Naive B cell (primary cell): ENCODE measurements around the gene NCK2. TPM values are rescaled to one million over a fixed set of nuclear protein-coding genes. Genes with fewer than 3 reads are reported as not detected.
A peak's percentile ranks its signal among the peaks of the same experiment; 100 is the strongest.
"Not testable (repeated sequence)": the region's sequence is repeated elsewhere in the genome, so short reads cannot be mapped to it uniquely, and the experiment has no call there.

Source experiments
- ATAC-seq, 2 donors: fragments of 150-1000 bp; cut with Tn5 transposase; 2 replicates each; pipeline ENCODE4 v1.10.0; 2021; ENCODE audit warnings: low read depth in 2 of 2, mild to moderate bottlenecking in 2 of 2, moderate library complexity in 2 of 2
- DNase-seq: peaks from one replicate; pipeline ENCODE4 v3.0.0; 2022
- H3K27ac Mint-ChIP-seq, 6 donors: one replicate each; pipeline ENCODE4 v1.8.0; 2020 to 2022; ENCODE audit warnings: mild to moderate bottlenecking in 6 of 6, mixed read lengths in 6 of 6, moderate library complexity in 5 of 6, inconsistent platforms in 2 of 6
- H3K27me3 Mint-ChIP-seq, 3 donors: one replicate each; pipeline ENCODE4 v1.8.0; 2021 to 2022; ENCODE audit warnings: mixed read lengths in 3 of 3, mild to moderate bottlenecking in 1 of 3
- H3K36me3 Mint-ChIP-seq, 2 donors: one replicate each; pipeline ENCODE4 v1.8.0; 2020 to 2022; ENCODE audit warnings: mixed read lengths in 2 of 2, inconsistent platforms in 1 of 2, mild to moderate bottlenecking in 1 of 2
- H3K4me1 Mint-ChIP-seq, 3 donors: one replicate each; pipeline ENCODE4 v1.8.0; 2020 to 2022; ENCODE audit warnings: mixed read lengths in 3 of 3, inconsistent platforms in 1 of 3, mild to moderate bottlenecking in 1 of 3, moderate library complexity in 1 of 3
- H3K4me3 Mint-ChIP-seq, 8 donors: one replicate each; pipeline ENCODE4 v1.8.0; 2020 to 2022; ENCODE audit warnings: mild to moderate bottlenecking in 8 of 8, mixed read lengths in 8 of 8, moderate library complexity in 8 of 8, inconsistent platforms in 2 of 8
- H3K9me3 Mint-ChIP-seq, 7 donors: one replicate each; pipeline ENCODE4 v1.8.0; 2020 to 2022; ENCODE audit warnings: mixed read lengths in 7 of 7, mild to moderate bottlenecking in 5 of 7, inconsistent platforms in 2 of 7, moderate library complexity in 1 of 7
- polyA plus RNA-seq, 6 donors: library from polyadenylated mRNA; unstranded; fragments of 300-500 nt; fragmentation: Illumina TruSeq; gene quantifications; one replicate each; pipeline ENCODE4 v1.2.3, GENCODE V29; 2021; ENCODE audit warnings: low read depth in 6 of 6

The NCK2 gene
- polyA plus RNA-seq, 6 donors from 2014 or later = 70.7 to 108 (median 76.7) TPM

DNA sequence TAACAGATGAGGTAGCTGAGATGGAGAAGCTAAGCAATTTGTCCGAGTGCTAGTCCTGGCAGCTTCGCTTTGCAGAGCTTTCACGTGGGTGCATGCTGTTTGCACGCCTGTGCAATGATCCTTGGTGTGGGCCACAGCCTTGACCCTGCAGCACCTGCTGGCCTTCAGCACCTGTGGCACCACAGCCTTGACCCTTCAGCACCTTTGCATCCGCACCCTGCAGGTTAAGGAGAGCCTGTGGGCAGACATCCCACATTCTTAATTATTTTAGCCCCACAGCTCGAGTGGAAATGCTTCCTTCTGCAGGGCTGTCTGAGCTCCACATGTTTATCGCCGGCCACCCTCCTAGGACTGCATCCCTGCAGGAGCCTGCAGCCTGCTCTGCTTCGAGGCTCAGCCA, 19.3 kb downstream of the NCK2 start:
- peak overlapping the region in 3 of 8 donors; percentile 30 to 73 (median 52) for H3K4me3 Mint-ChIP-seq
- H3K36me3 Mint-ChIP-seq = peaks cover 6 to 16% of the 10 kb centered on the region in 2 donors
- DNase-seq = no peak
- ATAC-seq = no peak
- H3K9me3 Mint-ChIP-seq = peaks cover 0 to 4% (median 0%) of the 10 kb centered on the region in 7 donors
- H3K27ac Mint-ChIP-seq = peak overlapping the region in 1 of 6 donors; percentile 26
- H3K27me3 Mint-ChIP-seq = no peaks in the 10 kb centered on the region
- peaks cover 60 to 96% (median 89%) of the 10 kb centered on the region in 3 donors for H3K4me1 Mint-ChIP-seq

- Mint-ChIP-seq H3K27ac (peak overlapping the region in 4 of 6 donors; percentile 87 to 95 (median 90)), H3K9me3 (peaks cover 0 to 4% (median 0%) of the 10 kb centered on the region in 7 donors), H3K27me3 (no peaks in the 10 kb centered on the region), H3K36me3 (peaks cover 6 to 12% of the 10 kb centered on the region in 2 donors), H3K4me1 (peaks cover 60 to 98% (median 89%) of the 10 kb centered on the region in 3 donors), H3K4me3 (peak overlapping the region in 2 of 8 donors; percentile 29 to 33)
- DNase-seq (no peak), ATAC-seq (no peak)
These were observed 20.9 kb downstream of the NCK2 start for GRCh38 chr2:105765415-105766299.

DNA sequence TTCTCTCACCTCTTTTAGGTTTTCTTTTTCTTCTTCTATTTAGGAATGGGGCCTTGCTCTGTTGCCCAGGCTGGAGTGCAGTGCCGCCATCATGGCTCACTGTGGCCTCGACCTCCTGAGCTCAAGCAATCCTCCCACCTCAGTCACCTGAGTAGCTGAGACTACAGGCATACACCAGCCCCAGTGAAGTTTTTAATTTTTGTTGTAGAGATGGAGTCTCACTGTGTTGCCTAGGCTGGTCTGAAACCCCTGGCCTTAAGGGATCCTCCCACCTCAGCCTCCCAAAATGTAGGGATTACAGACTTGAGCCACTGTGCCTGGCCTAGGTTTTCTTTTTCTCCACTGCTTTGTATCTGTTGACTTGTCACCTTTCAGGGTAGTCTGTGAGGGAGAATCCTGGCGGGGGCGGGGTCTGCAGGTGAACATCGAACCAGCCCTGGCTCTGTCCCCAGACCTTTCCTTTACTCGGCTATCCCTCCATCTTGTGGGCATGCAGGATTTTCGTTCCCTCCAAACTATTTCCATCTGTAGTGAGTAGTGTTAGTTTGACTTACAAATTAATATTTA, 21.7 kb downstream of the NCK2 start:
- DNase-seq (no peak), ATAC-seq (no peak)
- Mint-ChIP-seq H3K4me1 (peaks cover 54 to 96% (median 82%) of the 10 kb centered on the region in 3 donors), H3K4me3 (peak overlapping the region in 1 of 8 donors; percentile 29), H3K27ac (peak overlapping the region; percentile 68 to 95 (median 88)), H3K9me3 (peaks cover 0 to 4% (median 0%) of the 10 kb centered on the region in 7 donors), H3K27me3 (no peaks in the 10 kb centered on the region), H3K36me3 (peaks cover 6 to 12% of the 10 kb centered on the region in 2 donors)

GRCh38 chr2:105768176-105768575, 23.5 kb downstream of the NCK2 start:
- H3K9me3 Mint-ChIP-seq = peaks cover 0 to 4% (median 0%) of the 10 kb centered on the region in 7 donors
- DNase-seq (no peak), ATAC-seq (no peak)
- H3K27me3 Mint-ChIP-seq = no peaks in the 10 kb centered on the region
- peaks cover 9 to 13% of the 10 kb centered on the region in 2 donors for H3K36me3 Mint-ChIP-seq
- H3K27ac Mint-ChIP-seq = peak overlapping the region; percentile 19 to 95 (median 71)
- H3K4me3 Mint-ChIP-seq = peak overlapping the region in 3 of 8 donors; percentile 12 to 88 (median 59)
- H3K4me1 Mint-ChIP-seq = peaks cover 63 to 97% (median 79%) of the 10 kb centered on the region in 3 donors

DNA sequence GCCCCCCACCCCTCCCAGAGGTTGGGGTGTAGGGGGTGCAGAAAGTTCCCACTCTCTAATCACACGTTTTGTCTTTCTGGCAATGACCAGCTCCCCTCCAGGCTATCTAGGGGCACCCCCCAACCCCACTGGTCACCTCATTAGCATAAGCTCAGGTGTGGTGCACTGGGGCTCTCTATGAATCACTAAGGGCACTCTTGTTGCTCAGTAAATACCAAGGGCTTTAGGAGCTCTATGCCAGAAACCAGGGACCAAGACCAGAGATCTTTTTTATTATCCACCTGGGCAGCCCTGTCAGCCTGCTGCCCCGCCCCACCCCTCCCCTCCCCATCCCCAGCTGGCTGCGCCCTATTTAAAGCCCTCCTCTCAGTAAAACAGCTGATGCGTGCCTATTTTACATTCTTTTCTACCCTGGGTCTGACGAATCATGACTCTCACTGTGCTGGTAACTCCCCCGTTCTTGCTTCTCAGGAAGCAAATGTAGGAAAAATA, 24.3 kb downstream of the NCK2 start:
- no peaks in the 10 kb centered on the region for H3K27me3 Mint-ChIP-seq
- ATAC-seq (peak; percentile 72 to 75), DNase-seq (no peak)
- H3K4me1 Mint-ChIP-seq = peaks cover 70 to 97% (median 84%) of the 10 kb centered on the region in 3 donors
- peak overlapping the region; percentile 64 to 95 (median 92) for H3K27ac Mint-ChIP-seq
- H3K36me3 Mint-ChIP-seq = peaks cover 14 to 16% of the 10 kb centered on the region in 2 donors
- peak overlapping the region in 7 of 8 donors; percentile 36 to 88 (median 63) for H3K4me3 Mint-ChIP-seq
- H3K9me3 Mint-ChIP-seq = peaks cover 0 to 4% (median 0%) of the 10 kb centered on the region in 7 donors

GRCh38 chr2:105769504-105769903, 24.8 kb downstream of the NCK2 start:
- Mint-ChIP-seq H3K9me3 (peaks cover 0 to 4% (median 0%) of the 10 kb centered on the region in 7 donors), H3K4me3 (peak overlapping the region in 7 of 8 donors; percentile 36 to 88 (median 63)), H3K27me3 (no peaks in the 10 kb centered on the region), H3K4me1 (peaks cover 73 to 97% (median 84%) of the 10 kb centered on the region in 3 donors), H3K36me3 (peaks cover 14 to 16% of the 10 kb centered on the region in 2 donors), H3K27ac (peak overlapping the region; percentile 28 to 95 (median 78))
- DNase-seq = no peak
- peak; percentile 68 for ATAC-seq

DNA sequence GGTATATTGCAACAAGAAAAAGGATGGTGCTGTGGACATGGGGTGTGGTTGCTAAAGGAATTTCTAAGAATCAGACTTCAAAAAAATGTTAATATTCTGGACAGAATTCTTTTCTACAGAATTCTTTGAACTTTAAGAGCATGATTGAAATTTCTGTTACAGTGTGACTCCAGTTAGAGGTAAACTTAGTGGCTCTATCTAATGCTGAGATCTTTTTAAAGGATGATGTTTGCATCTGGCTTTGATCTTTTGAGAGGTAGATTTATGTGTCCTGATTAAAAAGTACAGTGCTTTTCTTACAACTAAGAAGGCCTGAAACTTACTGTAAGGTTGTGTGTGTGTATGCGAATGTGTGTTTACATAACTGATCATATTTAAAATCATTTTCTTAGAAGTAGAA, 25.4 kb downstream of the NCK2 start:
- ATAC-seq = no peak
- Mint-ChIP-seq H3K36me3 (peaks cover 14 to 16% of the 10 kb centered on the region in 2 donors), H3K9me3 (peaks cover 0 to 4% (median 0%) of the 10 kb centered on the region in 7 donors), H3K4me3 (peak overlapping the region in 7 of 8 donors; percentile 1 to 88 (median 57)), H3K27me3 (no peaks in the 10 kb centered on the region), H3K27ac (peak overlapping the region in 5 of 6 donors; percentile 2 to 95 (median 76)), H3K4me1 (peaks cover 71 to 98% (median 82%) of the 10 kb centered on the region in 3 donors)
- no peak for DNase-seq

- Mint-ChIP-seq H3K4me1 (peaks cover 70 to 98% (median 82%) of the 10 kb centered on the region in 3 donors), H3K27ac (peak overlapping the region in 5 of 6 donors; percentile 26 to 95 (median 93)), H3K4me3 (peak overlapping the region in 2 of 8 donors; percentile 27 to 54), H3K36me3 (peaks cover 14 to 16% of the 10 kb centered on the region in 2 donors)
- not testable (repeated sequence) for DNase-seq, ATAC-seq, H3K9me3 Mint-ChIP-seq, H3K27me3 Mint-ChIP-seq
These were observed 26.6 kb downstream of the NCK2 start for GRCh38 chr2:105771291-105771690.

- ATAC-seq = no peak
- H3K36me3 Mint-ChIP-seq = peaks cover 14 to 15% of the 10 kb centered on the region in 2 donors
- peaks cover 0 to 4% (median 0%) of the 10 kb centered on the region in 7 donors for H3K9me3 Mint-ChIP-seq
- no peaks in the 10 kb centered on the region for H3K27me3 Mint-ChIP-seq
- peak overlapping the region; percentile 61 to 96 (median 92) for H3K27ac Mint-ChIP-seq
- no peak for DNase-seq
- peak overlapping the region in 1 of 8 donors; percentile 3 for H3K4me3 Mint-ChIP-seq
- peaks cover 73 to 98% (median 82%) of the 10 kb centered on the region in 3 donors for H3K4me1 Mint-ChIP-seq
These were observed 27.1 kb downstream of the NCK2 start for GRCh38 chr2:105771836-105772235.

DNA sequence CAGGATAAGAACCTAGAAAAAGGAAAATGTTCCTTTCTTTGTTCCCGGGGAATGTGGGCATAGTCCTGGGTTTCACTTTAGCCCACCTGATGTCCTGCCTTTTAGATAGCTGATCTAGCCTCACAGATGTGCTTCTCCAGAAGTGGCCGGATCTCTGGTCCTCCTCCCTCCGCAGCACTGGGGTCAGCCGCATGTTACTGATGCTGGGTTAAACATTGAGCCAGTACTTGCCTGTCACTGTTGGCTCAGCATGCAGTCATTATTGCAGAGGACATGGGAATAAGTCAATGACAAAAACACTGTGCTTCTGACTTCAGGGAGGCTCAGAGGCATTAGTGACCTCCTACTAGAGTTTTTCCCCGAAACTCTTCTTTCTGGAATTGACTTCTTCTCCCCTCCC, 27.6 kb downstream of the NCK2 start:
- peaks cover 73 to 98% (median 82%) of the 10 kb centered on the region in 3 donors for H3K4me1 Mint-ChIP-seq
- no peaks in the 10 kb centered on the region for H3K27me3 Mint-ChIP-seq
- peaks cover 0 to 4% (median 0%) of the 10 kb centered on the region in 7 donors for H3K9me3 Mint-ChIP-seq
- no peak for DNase-seq
- ATAC-seq = no peak
- peak overlapping the region in 3 of 8 donors; percentile 31 to 37 (median 35) for H3K4me3 Mint-ChIP-seq
- peak overlapping the region; percentile 65 to 98 (median 96) for H3K27ac Mint-ChIP-seq
- peaks cover 9 to 10% of the 10 kb centered on the region in 2 donors for H3K36me3 Mint-ChIP-seq

GRCh38 chr2:105773568-105773967, 28.9 kb downstream of the NCK2 start:
- DNase-seq = no peak
- no peak for ATAC-seq
- Mint-ChIP-seq H3K27me3 (no peaks in the 10 kb centered on the region), H3K9me3 (peaks cover 0 to 2% (median 0%) of the 10 kb centered on the region in 7 donors), H3K4me1 (peaks cover 79 to 98% (median 82%) of the 10 kb centered on the region in 3 donors), H3K36me3 (peaks cover 4 to 7% of the 10 kb centered on the region in 2 donors), H3K27ac (peak overlapping the region; percentile 74 to 98 (median 96)), H3K4me3 (peak overlapping the region in 6 of 8 donors; percentile 1 to 67 (median 51))

- H3K36me3 Mint-ChIP-seq = peaks cover 4 to 7% of the 10 kb centered on the region in 2 donors
- H3K27me3 Mint-ChIP-seq = no peaks in the 10 kb centered on the region
- no peak for DNase-seq
- H3K9me3 Mint-ChIP-seq = no peaks in the 10 kb centered on the region
- H3K4me3 Mint-ChIP-seq = peak overlapping the region in 6 of 8 donors; percentile 3 to 85 (median 59)
- ATAC-seq = no peak
- peak overlapping the region; percentile 95 to 99 (median 98) for H3K27ac Mint-ChIP-seq
- peaks cover 75 to 98% (median 80%) of the 10 kb centered on the region in 3 donors for H3K4me1 Mint-ChIP-seq
These were observed 30.1 kb downstream of the NCK2 start for GRCh38 chr2:105774781-105775337.
